HG02759 (cell line): ENCODE data around the gene PATL2.
"Not testable (repeated sequence)": the region's sequence is repeated elsewhere in the genome, so short reads cannot be mapped to it uniquely, and the experiment has no call there.

ENCODE experiments used
- ATAC-seq: cut with Tn5 transposase; IDR thresholded peaks from one replicate; pipeline ENCODE4 v1.9.1; 2021; ENCODE audit warnings: mild to moderate bottlenecking, moderate library complexity; ENCODE audit not compliant: unreplicated experiment

The PATL2 gene

DNA sequence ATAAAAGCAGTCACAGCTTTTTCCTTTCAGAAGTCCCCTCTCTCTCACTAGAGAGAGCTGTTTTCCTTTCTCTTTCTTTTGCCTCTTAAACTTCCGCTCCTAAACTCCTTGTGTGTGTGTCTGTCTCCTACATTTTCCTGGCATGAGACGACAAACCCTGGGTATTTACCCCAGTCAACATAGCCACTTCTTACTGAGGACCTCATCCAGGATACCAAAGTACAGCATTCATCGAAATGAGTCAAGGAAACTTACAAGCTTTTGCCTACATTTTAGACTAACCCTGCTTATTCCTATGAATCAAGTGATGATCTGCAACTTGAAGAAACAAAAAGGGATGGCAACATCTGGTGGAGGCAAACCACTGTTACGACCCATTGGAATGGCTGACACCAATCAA, 16.7 kb downstream of the PATL2 start:
- no peak for ATAC-seq

DNA sequence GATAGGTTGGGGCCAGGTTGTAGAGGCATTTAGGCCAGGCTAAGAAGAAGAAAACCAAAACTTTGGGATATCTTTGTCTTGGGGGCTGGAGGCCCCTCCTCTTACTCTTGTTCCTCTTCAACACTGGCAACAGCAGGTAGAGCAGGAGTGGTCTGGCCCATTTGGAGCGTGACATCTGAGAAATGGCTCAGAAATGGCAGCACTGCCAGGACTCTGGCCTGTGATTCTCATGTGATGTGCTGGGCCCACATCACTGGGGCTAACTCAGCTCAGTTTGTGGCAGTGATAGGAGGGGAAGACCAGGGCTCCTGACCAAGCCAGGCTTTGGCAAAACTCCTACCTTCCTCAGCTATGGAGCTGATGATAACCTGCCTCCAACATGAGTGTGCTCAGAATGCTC, 18.5 kb downstream of the PATL2 start:
- ATAC-seq: no peak

DNA sequence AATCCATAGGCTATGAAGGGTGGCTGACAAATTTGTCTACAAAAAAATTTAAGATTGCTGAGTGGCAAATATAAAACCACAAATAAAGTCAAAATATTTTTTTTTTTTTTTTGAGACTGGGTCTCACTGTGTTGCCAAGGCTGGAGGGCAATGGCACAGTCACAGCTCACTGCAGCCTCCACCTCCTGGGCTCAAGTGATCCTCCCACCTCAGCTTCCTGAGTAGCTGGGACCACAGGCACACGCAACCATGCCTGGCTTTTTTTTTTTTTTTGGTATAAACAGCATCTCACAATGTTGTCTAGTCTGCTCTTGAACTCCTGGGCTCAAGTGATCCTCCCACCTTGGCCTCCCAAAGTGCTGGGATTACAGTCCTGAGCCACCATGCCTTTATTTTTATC, 20.9 kb downstream of the PATL2 start:
- not testable (repeated sequence) for ATAC-seq

DNA sequence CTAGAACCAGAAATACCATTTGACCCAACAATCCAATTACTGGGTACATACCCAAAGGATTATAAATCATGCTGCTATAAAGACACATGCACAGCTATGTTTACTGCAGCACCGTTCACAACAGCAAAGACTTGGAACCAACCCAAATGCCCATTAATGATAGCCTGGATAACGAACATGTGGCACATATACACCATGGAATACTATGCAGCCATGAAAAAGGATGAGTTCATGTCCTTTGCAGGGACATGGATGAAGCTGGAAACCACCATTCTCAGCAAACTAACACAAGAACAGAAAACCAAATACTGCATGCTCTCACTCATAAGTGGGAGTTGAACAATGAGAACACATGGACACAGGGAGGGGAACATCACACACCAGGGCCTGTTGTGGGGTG, 21.8 kb downstream of the PATL2 start:
- ATAC-seq: not testable (repeated sequence)

DNA sequence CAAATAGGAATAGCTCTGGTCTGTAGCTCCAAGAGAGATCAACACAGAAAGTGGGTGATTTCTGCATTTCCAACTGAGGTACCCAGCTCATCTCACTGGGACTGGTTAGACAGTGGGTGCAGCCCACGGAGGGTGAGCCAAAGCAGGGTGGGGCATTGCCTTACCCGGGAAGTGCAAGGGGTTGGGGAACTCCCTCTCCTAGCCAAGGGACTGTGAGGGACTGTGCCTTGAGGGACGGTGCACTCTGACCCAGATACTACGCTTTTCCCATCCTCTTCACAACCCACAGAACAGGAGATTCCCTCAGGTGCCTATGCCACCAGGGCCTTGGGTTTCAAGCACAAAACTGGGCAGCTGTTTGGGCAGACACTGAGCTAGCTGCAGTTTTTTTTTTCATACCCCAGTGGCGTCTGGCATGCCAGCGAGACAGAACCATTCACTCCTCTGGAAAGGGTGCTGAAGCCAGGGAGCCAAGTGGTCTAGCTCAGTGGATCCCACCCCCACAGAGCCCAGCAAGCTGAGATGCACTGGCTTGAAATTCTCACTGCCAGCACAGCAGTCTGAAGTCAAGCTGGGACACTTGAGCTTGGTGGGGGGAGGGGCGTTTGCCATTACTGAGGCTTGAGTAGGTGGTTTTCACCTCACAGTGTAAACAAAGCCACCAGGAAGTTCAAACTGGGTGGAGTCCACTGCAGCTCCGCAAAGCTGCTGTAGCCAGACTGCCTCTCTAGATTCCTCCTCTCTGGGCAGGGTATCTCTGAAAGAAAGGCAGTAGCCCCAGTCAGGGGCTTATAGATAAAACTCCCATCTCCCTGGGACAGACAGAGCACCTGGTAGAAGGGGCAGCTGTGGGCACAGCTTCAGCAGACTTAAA, 28.1 kb downstream of the PATL2 start:
- ATAC-seq: not testable (repeated sequence)

DNA sequence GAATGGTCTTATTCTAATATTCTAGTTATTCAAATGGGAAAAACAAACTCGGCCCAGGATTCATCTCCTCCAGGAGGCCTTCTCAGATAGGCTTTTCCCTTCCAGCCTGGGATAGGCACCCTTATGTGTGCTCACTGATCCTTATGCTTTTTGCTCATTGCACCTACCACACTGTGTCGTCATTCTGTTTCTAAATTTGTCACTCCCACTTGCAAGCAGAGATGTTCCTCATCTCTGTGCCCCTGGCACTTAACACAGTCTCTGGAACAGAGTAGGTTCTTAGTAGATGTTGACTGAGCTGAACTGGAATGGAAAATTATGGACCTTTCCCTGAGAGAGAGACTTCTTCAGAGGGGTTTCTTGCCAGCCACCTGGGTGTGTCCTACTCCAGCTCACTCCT, 28.9 kb downstream of the PATL2 start:
- ATAC-seq: no peak

DNA sequence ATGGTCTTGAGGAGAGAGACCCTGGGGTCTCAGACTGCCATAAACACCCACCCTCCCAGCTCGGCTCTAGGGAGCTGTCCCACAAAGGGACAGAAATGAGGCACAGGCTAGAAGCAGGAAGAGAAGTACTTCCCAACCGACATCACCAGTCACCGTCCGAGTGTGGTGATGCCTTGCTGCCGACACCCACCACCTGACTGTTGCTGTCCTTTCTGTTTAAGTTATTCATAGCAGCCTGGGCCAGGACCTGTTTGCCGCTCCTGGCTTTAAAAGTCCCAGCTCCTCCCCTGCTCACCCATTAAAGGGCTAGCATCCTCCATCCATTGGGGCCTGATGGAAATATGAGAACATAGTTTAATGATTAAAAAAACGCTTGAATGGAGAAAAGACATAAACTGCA, 34.4 kb downstream of the PATL2 start:
- peak; percentile 51 for ATAC-seq

DNA sequence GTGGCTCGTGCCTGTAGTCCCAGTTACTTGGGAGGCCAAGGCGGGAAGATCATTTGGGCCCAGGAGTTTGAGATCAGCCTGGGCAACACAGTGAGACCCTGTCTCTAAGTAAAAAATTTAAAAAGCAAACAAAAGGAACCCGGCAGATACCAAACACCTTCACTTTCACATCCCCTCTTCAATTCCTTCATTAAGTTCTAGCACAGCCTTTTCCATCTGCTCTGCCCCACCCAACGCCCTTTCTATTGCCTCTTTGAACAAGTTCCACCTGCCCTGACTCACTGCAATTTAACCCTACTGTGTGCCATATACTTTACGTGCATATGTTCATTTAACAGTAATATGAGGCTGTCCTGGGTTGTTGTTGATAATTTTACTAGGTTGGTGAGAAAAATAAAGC, 35.2 kb downstream of the PATL2 start:
- ATAC-seq: no peak

DNA sequence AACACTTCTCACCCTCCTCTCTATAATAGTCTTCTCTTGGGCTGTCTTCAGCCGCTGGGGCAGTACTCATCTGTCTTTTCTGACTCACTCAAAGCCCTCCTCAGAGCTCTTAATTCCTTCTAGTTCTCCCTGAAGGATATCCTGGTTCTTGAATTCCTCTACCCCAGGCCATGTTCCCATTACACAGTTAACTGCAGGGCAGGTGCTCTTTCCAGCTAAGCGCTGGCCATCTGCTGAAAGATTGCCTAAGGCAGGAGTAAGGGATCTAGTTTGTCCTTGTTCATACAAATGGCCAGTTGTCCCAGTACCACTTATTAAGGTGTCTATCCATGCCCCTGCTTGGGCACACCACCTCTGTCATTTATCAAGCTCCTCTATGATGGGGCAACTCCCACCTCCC, 37.5 kb downstream of the PATL2 start:
- no peak for ATAC-seq

DNA sequence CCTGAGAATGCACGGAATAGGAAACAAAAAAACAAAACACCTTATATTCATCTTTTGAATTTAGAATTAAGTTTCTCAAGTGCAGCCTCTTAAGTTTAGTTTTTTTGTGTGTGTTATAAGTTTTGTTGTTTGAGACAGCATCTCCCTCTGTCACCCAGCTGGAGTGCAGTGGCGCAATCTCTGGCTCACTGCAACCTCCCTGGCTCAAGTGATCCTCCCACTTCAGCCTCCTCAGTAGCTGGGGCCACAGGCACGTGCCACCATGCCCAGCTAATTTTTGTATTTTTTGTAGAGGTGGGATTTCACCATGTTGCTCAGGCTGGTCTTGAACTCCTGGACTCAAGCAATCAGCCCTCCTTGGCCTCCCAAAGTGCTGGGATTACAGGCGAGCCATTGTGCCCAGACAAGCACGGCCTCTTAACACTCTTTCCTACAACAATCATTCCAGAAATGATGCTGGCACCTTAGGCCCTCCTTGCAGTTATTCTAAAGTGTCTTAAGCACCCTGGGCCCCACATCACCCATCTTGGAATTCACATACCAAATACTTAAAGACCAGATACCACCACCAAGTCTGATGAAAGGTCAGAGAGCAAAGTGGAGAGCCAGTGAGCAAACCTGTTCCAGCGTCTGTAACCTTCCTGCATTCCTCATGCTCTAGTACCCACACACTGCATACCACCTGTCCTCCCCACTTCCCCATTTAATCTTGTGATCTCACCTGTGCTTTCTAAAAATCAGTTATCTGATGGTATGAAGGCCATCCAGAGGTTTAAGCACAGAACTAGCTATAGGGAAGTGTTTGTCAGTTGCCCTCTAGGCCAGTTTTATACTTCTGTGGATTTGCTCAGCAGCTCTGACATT, 40.8 kb downstream of the PATL2 start:
- no peak for ATAC-seq

DNA sequence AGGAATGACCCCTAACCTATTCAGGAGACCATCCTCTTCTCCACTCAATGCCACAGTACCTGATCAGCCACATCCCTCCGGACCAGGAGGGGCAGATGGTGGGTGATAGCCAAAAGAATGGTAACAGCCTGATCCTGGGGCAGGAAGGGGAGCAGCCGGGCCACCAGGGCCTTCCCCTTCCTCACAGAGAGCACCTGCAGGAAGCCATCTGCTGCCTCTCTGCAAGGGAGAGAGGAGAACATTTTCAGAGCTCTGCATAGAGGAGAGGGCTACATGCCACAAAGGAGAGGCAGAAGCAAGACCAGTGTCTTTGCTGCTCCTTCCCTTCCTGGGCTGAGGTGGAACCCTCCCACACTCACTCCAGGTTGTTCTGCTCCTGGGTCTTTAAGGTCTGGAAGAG, 42.2 kb downstream of the PATL2 start:
- ATAC-seq: no peak

DNA sequence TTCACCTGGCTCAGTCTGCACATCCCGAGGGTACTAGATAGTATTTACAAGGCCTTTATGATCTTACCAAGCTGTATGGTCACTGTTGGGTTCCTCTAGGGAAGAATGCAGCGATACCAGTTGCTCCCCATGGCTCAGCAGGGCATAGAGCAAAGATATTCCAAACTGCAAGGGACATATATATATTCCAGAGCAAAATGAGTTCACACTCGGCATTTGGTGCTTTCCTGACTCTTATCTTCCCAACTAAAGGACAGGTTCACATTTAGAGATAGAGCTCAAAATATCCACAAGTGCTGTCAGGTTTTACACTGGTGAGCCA, 44.1 kb downstream of the PATL2 start:
- no peak for ATAC-seq

DNA sequence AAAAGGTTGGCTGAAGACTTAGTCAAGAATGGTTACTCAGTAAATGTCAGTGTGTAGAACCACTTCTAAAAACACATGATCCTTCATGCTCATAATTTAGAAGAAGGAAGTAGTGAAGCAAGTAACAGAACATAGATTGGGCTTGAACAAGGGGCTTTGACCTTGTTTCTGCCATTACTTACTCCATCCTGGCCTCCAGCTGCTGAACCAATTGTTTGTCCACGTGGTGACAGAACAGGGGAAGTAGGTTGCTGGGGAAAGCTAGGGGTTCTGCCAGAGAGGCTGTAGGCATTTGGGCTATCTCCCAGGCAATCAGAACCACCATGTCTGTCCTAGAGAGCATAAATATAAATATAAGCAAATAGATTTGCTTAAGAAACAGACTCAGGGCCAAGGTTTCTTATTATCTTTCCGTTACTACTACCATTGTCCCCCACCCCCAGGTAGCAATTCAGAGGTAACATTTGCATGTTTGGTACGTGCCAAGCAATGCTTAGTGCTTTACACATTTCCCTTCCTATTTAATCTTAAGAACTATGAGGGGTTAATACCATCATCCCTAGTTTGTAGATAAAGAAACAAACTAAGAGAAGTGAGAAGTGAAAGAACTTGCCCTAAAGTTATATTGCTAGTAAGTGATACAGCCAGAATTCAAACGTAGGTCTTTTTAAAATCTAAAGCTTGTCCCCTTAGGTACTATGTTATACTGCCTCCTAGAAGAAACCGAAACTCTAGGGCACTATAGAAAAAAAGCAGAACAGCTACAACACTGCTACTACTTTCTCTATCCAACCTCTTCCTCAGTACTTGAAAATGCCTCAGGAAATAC, 44.7 kb downstream of the PATL2 start:
- no peak for ATAC-seq

DNA sequence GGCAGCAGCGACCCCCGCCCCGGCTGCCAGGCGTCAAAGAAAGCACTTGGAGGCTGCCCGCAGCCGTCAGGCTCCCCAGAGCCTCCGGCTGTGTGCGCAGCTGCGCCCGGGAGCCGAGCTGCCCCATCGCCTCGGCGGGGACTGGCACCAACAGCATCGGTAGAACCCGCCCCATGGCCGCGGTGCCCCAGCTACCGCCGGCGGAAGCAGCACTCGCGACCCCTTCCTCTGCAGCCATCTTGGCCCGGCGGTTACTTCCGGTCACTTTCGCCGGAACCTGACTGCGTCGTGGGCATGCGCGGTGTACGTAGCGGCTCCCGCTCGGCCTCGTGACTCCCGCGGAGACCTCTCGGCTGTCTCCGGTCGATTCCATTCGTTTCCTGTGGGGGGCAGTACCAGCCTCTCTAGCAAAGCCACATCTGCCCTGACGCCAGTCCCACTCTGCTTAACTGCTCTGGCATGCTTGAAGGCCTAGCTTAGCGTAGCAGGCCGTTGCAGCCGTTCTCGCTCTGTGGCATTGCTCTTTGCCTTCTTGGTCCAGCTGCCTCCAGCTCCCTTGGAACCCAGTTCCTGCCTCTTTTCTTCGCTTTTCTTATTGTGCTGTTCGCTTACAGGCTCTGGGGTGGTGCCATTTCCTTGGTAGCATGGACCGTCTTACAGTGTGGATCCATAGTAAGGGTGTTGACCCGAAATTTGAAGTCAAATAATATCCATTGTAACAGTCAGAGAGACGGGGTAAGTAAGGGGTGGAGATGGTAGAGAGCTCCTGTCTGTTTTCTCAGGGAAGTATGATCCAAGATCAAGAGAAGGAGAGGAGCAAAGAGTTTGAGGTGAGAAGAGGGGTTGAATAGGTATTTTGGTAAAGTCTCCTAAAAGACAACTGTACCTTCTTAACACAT, 47.5 kb downstream of the PATL2 start, which contains the start of gene SPG11:
Gene SPG11, minus strand, starts transcription at position 253 of the 899 bp plus-strand sequence. Its CDS starts 15 bp downstream, at position 238.
- peak; percentile 82 for ATAC-seq

DNA sequence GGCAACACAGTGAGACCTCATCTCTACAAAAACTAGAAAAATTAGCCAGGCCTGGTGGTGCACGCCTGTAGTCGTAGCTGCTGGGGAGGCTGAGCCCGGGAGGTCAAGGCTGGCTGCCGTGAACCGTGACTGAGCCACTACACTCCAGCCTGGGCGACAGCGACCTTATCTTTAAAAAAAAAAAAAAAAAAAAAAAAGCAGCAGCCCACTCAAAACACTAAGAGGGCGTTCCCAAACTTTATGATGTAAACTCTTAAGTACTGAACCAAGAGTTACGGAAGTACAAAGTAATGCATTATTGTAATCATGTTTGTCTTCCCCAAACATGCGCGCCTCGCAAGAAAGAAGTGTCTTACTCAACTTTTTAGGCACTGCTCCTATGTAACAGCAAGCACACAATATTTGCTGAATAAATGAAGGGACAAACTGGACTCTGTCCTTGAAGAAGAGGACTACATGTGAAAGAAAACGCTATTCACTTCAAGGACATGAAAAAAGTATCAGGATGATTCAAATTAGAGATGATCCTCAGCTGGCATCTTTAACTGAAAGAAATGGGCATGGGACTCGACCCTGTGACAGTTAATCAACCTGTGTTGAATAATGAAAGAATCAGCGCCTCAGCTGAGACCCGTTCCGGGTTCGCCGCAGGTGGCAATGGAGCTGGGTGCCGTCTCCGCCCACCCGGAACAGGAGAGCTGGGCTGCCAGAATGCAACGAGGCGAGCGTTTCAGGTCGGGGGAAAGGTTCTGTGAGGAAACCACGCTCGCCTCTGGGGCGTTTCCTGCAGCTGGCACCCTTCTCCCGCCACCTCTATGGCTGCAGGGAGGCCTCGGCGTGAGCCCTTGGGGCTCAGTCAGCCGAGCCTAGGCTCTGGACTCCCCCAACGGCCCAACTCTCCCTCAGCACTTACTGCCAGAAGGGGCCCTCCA, 48.4 kb downstream of the PATL2 start:
- peak; percentile 54 for ATAC-seq

DNA sequence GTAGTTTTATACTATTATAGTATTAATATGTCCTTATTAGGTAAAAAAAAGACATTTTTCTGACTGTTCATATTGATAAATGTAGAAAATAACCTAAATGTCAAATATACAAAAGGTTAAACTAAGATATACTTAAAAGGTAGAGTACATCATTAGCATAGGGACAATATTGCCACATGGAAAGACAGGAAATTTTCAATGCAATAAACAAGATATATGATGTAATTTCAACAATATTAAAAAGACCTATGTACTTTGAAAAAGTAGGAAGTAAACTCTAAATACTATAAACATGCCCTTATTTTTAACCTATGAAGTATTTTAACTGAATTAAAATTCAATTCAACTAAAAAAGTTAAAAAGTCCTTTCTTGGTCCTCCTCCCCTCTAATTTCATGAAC, 49.5 kb downstream of the PATL2 start:
- ATAC-seq: no peak

DNA sequence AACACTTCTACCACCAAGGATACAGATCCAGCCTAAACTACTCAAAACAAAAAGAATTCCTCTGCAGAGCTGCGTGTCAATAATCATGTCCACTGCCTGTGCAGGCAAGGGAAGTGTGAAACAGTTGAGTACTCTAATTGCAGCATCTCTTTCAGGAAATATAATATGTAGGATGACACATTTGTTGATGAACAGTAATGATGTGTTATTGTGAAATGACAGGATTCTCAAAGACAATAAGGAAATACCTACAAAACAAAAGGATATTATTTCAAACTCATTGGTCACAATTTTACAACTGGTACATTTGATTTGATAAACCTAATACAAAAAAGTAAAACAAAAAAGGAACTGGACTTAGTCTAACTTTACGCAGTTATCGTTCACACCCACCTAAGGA, 52.1 kb downstream of the PATL2 start:
- no peak for ATAC-seq

DNA sequence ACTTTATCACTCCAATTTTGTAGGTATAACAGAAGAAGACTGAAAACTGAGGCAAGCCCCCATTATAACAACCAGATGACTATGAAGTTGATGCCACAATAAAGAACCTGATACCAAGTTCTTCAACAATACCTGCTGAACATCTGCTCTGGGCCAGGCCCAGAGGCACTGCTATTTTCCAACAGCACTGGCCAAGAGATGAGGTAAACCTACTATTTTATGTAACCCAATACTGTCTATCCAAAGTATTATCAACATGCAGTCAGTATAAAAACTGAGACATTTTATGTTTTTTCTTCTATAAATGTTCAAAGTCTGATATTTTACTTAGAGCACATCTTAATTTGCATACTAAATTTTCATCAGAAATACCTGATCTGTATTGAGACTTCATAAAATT, 53.7 kb downstream of the PATL2 start:
- ATAC-seq: no peak

DNA sequence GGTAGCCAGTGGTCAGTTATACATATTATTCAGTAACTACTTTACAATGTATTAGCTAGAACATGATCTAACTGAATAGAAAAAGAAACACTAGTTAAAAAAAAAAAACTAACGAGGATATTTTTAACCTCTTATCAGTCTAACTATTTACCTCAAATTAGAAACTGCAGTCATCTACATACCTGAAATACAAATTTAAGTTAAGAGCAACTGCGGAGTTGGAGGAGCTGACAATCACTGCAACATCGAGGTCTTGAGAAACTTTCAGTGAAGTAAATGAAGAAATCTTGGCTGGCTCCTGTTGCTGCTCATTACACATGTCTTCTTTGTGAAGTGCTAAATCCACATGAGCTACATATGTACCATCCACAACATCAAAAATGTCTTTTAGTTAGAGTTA, 54.2 kb downstream of the PATL2 start:
- ATAC-seq: no peak
